GM23338 (cell line): ENCODE results near the gene MYO1A. TPM values are rescaled to one million over a fixed set of nuclear protein-coding genes. Genes with fewer than 3 reads are reported as not detected.

ENCODE experiments used
- ATAC-seq: fragments of 200-7000 bp; cut with Tn5 transposase; 3 replicates; pipeline ENCODE4 v1.9.1; 2020
- DNase-seq: peaks from one replicate; pipeline ENCODE4 v3.0.0-alpha.2; 2015; ENCODE audit warnings: low spot score
- H2AFZ ChIP-seq: fragments of 200-600 bp; sonication (generic); 2 replicates; pipeline ENCODE4 v1.8.0; 2016; ENCODE audit warnings: antibody characterized with exemption, mild to moderate bottlenecking, moderate library complexity
- H3F3A ChIP-seq: fragments of 200-600 bp; sonication (generic); replicated peaks from 2 replicates; pipeline ENCODE4 v1.8.0; 2017; ENCODE audit warnings: antibody characterized with exemption, mixed run types, low read depth
- H3K27ac ChIP-seq: fragments of 200-600 bp; sonication (generic); 2 replicates; pipeline ENCODE4 v1.6.1; 2016; ENCODE audit warnings: low read depth
- H3K27me3 ChIP-seq: fragments of 200-600 bp; sonication (generic); 2 replicates; pipeline ENCODE4 v1.8.0; 2016; ENCODE audit warnings: mild to moderate bottlenecking, mixed run types, moderate library complexity; ENCODE audit not compliant: insufficient read depth
- H3K36me3 ChIP-seq: fragments of 200-600 bp; sonication (generic); 2 replicates; pipeline ENCODE4 v1.8.0; 2016; ENCODE audit warnings: mild to moderate bottlenecking; ENCODE audit not compliant: insufficient read depth
- H3K4me1 ChIP-seq: fragments of 200-600 bp; sonication (generic); 2 replicates; pipeline ENCODE4 v1.8.0; 2016; ENCODE audit warnings: mild to moderate bottlenecking, moderate library complexity; ENCODE audit not compliant: insufficient read depth
- H3K4me2 ChIP-seq: fragments of 200-600 bp; sonication (generic); 2 replicates; pipeline ENCODE4 v1.7.1; 2017; ENCODE audit warnings: mixed run types
- H3K4me3 ChIP-seq: fragments of 200-600 bp; sonication (generic); 2 replicates; pipeline ENCODE4 v1.6.1; 2016; ENCODE audit warnings: mixed run types
- H3K79me2 ChIP-seq: fragments of 200-600 bp; sonication (generic); replicated peaks from 2 replicates; pipeline ENCODE4 v1.8.0; 2017; ENCODE audit warnings: mild to moderate bottlenecking; ENCODE audit not compliant: insufficient read depth
- H3K9me2 ChIP-seq: fragments of 200-600 bp; sonication (generic); 2 replicates; pipeline ENCODE4 v1.8.0; 2017; ENCODE audit not compliant: insufficient read depth
- H4K20me1 ChIP-seq: fragments of 200-600 bp; sonication (generic); replicated peaks from 2 replicates; pipeline ENCODE4 v1.8.0; 2017; ENCODE audit warnings: mild to moderate bottlenecking; ENCODE audit not compliant: insufficient read depth
- H3K27ac Mint-ChIP-seq: 2 replicates; pipeline ENCODE4 v1.8.0; 2020; ENCODE audit warnings: inconsistent platforms, mild to moderate bottlenecking, moderate library complexity, mixed read lengths
- H3K27me3 Mint-ChIP-seq: 3 replicates; pipeline ENCODE4 v1.8.0; 2022; ENCODE audit warnings: low read depth, mild to moderate bottlenecking, moderate library complexity, mixed read lengths, inconsistent platforms; ENCODE audit not compliant: insufficient read depth, poor library complexity
- H3K36me3 Mint-ChIP-seq: 3 replicates; pipeline ENCODE4 v1.8.0; 2021; ENCODE audit warnings: low read depth, mild to moderate bottlenecking, inconsistent platforms, moderate library complexity, mixed read lengths
- H3K4me1 Mint-ChIP-seq: 3 replicates; pipeline ENCODE4 v1.8.0; 2020; ENCODE audit warnings: mild to moderate bottlenecking, inconsistent platforms, mixed read lengths
- H3K4me3 Mint-ChIP-seq: 3 replicates; pipeline ENCODE4 v1.8.0; 2021; ENCODE audit warnings: moderate library complexity, mild to moderate bottlenecking, inconsistent platforms, mixed read lengths
- H3K9me3 Mint-ChIP-seq: 3 replicates; pipeline ENCODE4 v1.8.0; 2020; ENCODE audit warnings: moderate library complexity, mild to moderate bottlenecking, inconsistent platforms, mixed read lengths
- CREB1 ChIP-seq: fragments of 250-450 bp; sonication (Bioruptor Pico); IDR thresholded peaks from 2 replicates; pipeline ENCODE4 v1.5.0; 2020; ENCODE audit warnings: low read depth, mild to moderate bottlenecking, moderate library complexity
- EZH2 ChIP-seq: fragments of 200-600 bp; sonication (generic); IDR thresholded peaks from one replicate; pipeline ENCODE4 v1.8.0; 2017; ENCODE audit warnings: antibody characterized with exemption, mild to moderate bottlenecking, low read depth; ENCODE audit not compliant: unreplicated experiment
- EZH2phosphoT487 ChIP-seq: fragments of 200-600 bp; sonication (generic); IDR thresholded peaks from one replicate; pipeline ENCODE4 v1.8.1; 2018; ENCODE audit warnings: antibody characterized with exemption; ENCODE audit not compliant: unreplicated experiment
- JUNB ChIP-seq: IDR thresholded peaks from one replicate; pipeline ENCODE4 v1.6.1; 2016; ENCODE audit warnings: antibody characterized with exemption; ENCODE audit not compliant: unreplicated experiment
- NANOG ChIP-seq: IDR thresholded peaks from 2 replicates; pipeline ENCODE4 v1.6.1; 2016; ENCODE audit warnings: antibody characterized with exemption, borderline replicate concordance
- POLR2AphosphoS5 ChIP-seq: IDR thresholded peaks from 2 replicates; pipeline ENCODE4 v1.6.1; 2016; ENCODE audit warnings: antibody characterized with exemption, low read depth
- REST ChIP-seq: IDR thresholded peaks from one replicate; pipeline ENCODE4 v1.6.1; 2018; ENCODE audit warnings: antibody characterized with exemption; ENCODE audit not compliant: unreplicated experiment
- STAT1 ChIP-seq: IDR thresholded peaks from one replicate; pipeline ENCODE4 v1.6.1; 2016; ENCODE audit warnings: antibody characterized with exemption; ENCODE audit not compliant: unreplicated experiment
- ZNF114 ChIP-seq: fragments of 250-450 bp; sonication (Bioruptor Pico); IDR thresholded peaks from 2 replicates; pipeline ENCODE4 v1.5.0; 2020; ENCODE audit warnings: mild to moderate bottlenecking, moderate library complexity
- ZNF331 ChIP-seq: fragments of 250-450 bp; sonication (Bioruptor Pico); IDR thresholded peaks from 2 replicates; pipeline ENCODE4 v1.5.0; 2020; ENCODE audit warnings: low read depth, mild to moderate bottlenecking, moderate library complexity
- ZNF462 ChIP-seq: fragments of 250-450 bp; sonication (Bioruptor Pico); IDR thresholded peaks from 2 replicates; pipeline ENCODE4 v1.5.0; 2020; ENCODE audit warnings: mild to moderate bottlenecking, moderate library complexity
- polyA plus RNA-seq: library from polyadenylated mRNA; unstranded; fragments of >200 nt; fragmentation: Nextera tagmentation; extraction: Ambion mirVana; gene quantifications from 2 replicates; pipeline ENCODE4 v1.2.1, GENCODE V29; 2016
- total RNA-seq: library from RNA; depleted of rRNA; stranded (reverse); fragments of >200 nt; shearing (Covaris generic); gene quantifications from 2 replicates; pipeline ENCODE4 v1.2.3, GENCODE V29; 2014
- TF ChIP-seq, protein P1 (sequence below), 2 experiments: fragments of 200-600 bp in 1 of 2; sonication (generic) in 1 of 2; conservative IDR thresholded peaks; 2 replicates each; pipeline versions ENCODE4 v1.5.1 to v1.6.1; 2016 to 2017; ENCODE audit warnings: antibody characterized with exemption in 2 of 2, low read depth in 2 of 2, mild to moderate bottlenecking in 2 of 2, moderate library complexity in 1 of 2
- TF ChIP-seq, protein P2 (sequence below): IDR thresholded peaks from 2 replicates; pipeline ENCODE4 v1.6.1; 2016; ENCODE audit warnings: antibody characterized with exemption

Gene MYO1A
- total and polyA plus RNA-seq, 2 experiments from 2014 or later = not detected

DNA sequence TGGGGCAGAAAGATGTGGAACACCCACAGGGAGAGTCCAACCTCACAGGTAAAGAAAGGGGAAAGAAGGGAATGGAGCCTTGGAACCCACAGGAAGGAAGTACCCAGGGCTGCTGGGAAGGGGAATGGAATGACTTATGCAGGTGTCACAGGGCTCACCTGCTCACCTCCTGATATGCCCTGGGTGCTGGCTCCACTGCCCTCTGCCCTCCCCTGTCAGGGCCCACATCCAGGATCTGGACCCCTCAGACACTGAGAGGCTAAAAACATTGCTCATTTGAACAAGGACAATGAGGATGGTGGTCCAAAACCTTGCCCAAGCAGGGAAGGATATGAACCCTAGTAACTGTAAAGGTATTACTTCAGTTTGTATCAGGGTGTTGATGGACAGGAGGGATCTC is 62.9 kb downstream of the MYO1A start:
- Mint-ChIP-seq H3K9me3 (no peaks in the 10 kb centered on the region), H3K4me1 (peaks cover 16% of the 10 kb centered on the region), H3K4me3 (no peak overlapping the region), H3K27me3 (peaks cover 10% of the 10 kb centered on the region), H3K27ac (no peak overlapping the region), H3K36me3 (no peaks in the 10 kb centered on the region)
- H2AFZ ChIP-seq = no peak overlapping the region; the same call in 1 of the 2 replicates
- H3K27me3 ChIP-seq = no peaks in the 10 kb centered on the region
- H3K4me1 ChIP-seq = peaks cover 10% of the 10 kb centered on the region
- H3K36me3 ChIP-seq = no peaks in the 10 kb centered on the region
- no peak for ATAC-seq
- no peaks in the 10 kb centered on the region for H3K79me2 ChIP-seq
- H3K9me2 ChIP-seq = peaks cover 6% of the 10 kb centered on the region; the same call in 1 of the 2 replicates
- no peaks in the 10 kb centered on the region for H4K20me1 ChIP-seq
- H3F3A ChIP-seq = no peaks in the 10 kb centered on the region
- DNase-seq = no peak
- no peak overlapping the region for H3K27ac ChIP-seq
- H3K4me3 ChIP-seq = no peak overlapping the region
- TF ChIP-seq REST = no peak
- TF ChIP-seq NANOG = no peak
- TF ChIP-seq JUNB = no peak
- TF ChIP-seq EZH2phosphoT487 = no peak
- no peak for TF ChIP-seq STAT1
- TF ChIP-seq, protein P1, sequence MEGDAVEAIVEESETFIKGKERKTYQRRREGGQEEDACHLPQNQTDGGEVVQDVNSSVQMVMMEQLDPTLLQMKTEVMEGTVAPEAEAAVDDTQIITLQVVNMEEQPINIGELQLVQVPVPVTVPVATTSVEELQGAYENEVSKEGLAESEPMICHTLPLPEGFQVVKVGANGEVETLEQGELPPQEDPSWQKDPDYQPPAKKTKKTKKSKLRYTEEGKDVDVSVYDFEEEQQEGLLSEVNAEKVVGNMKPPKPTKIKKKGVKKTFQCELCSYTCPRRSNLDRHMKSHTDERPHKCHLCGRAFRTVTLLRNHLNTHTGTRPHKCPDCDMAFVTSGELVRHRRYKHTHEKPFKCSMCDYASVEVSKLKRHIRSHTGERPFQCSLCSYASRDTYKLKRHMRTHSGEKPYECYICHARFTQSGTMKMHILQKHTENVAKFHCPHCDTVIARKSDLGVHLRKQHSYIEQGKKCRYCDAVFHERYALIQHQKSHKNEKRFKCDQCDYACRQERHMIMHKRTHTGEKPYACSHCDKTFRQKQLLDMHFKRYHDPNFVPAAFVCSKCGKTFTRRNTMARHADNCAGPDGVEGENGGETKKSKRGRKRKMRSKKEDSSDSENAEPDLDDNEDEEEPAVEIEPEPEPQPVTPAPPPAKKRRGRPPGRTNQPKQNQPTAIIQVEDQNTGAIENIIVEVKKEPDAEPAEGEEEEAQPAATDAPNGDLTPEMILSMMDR (conservative IDR thresholded peaks at IDR 0.05; ENCODE audit: low read depth in 2 of 2) = no peak
- no peak for TF ChIP-seq POLR2AphosphoS5
- TF ChIP-seq ZNF462 = no peak
- TF ChIP-seq ZNF331 = no peak
- TF ChIP-seq ZNF114 (CRISPR knock-in tag) = no peak
- TF ChIP-seq, protein P2, sequence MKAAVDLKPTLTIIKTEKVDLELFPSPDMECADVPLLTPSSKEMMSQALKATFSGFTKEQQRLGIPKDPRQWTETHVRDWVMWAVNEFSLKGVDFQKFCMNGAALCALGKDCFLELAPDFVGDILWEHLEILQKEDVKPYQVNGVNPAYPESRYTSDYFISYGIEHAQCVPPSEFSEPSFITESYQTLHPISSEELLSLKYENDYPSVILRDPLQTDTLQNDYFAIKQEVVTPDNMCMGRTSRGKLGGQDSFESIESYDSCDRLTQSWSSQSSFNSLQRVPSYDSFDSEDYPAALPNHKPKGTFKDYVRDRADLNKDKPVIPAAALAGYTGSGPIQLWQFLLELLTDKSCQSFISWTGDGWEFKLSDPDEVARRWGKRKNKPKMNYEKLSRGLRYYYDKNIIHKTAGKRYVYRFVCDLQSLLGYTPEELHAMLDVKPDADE = no peak
- TF ChIP-seq EZH2 = no peak
- TF ChIP-seq CREB1 (CRISPR knock-in tag) = no peak
- H3K4me2 ChIP-seq = no peak overlapping the region
